Measurements from ENCODE around the gene GEMIN8.
A peak's percentile ranks its signal among the peaks of the same experiment; 100 is the strongest.

GEMIN8 gene

GRCh38 chrX:14038375-14039085 lies 8.8 kb upstream of the GEMIN8 start:
- TF ChIP-seq CTCF (IDR thresholded peaks at IDR 0.05; ENCODE audit: low read depth, low read length, missing control alignments): no peak
- in situ Hi-C loops (cut with HindIII; ENCODE audit: low sequenced_read_pairs): no loop called here
- DNase-seq (ENCODE audit: low read depth): no peak

GRCh38 chrX:14032406-14032805 lies 2.7 kb upstream of the GEMIN8 start:
- DNase-seq (ENCODE audit: low read depth): peak; percentile 46
- peak; percentile 49 for TF ChIP-seq CTCF (IDR thresholded peaks at IDR 0.05; ENCODE audit: low read depth, low read length, missing control alignments)
- in situ Hi-C loops (cut with HindIII; ENCODE audit: low sequenced_read_pairs): no loop called here
- H3K4me3 ChIP-seq (ENCODE audit: low read depth, low read length): no peak overlapping the region

More at GRCh38 chrX:14038375-14039085, 8.8 kb upstream of the GEMIN8 start:
- no peak overlapping the region for H3K4me3 ChIP-seq (ENCODE audit: low read depth, low read length)

GRCh38 chrX:14030174-14030530 lies 460 bp upstream of the GEMIN8 start:
- peak overlapping the region; percentile 62 for H3K4me3 ChIP-seq (ENCODE audit: low read depth, low read length)
- TF ChIP-seq CTCF (IDR thresholded peaks at IDR 0.05; ENCODE audit: low read depth, low read length, missing control alignments): no peak
- in situ Hi-C loops (cut with HindIII; ENCODE audit: low sequenced_read_pairs): no loop called here
- no peak for DNase-seq (ENCODE audit: low read depth)

- no peak for DNase-seq (ENCODE audit: low read depth)
- H3K4me3 ChIP-seq (ENCODE audit: low read depth, low read length): peak overlapping the region; percentile 62
- in situ Hi-C loops (cut with HindIII; ENCODE audit: low sequenced_read_pairs): no loop called here
- TF ChIP-seq CTCF (IDR thresholded peaks at IDR 0.05; ENCODE audit: low read depth, low read length, missing control alignments): no peak
Observed at GRCh38 chrX:14029039-14029424, 660 bp downstream of the GEMIN8 start.

- in situ Hi-C loops (cut with HindIII; ENCODE audit: low sequenced_read_pairs): no loop called here
- TF ChIP-seq CTCF (IDR thresholded peaks at IDR 0.05; ENCODE audit: low read depth, low read length, missing control alignments): no peak
- H3K4me3 ChIP-seq (ENCODE audit: low read depth, low read length): no peak overlapping the region
- DNase-seq (ENCODE audit: low read depth): no peak
Observed at GRCh38 chrX:14028473-14028872, 1.2 kb downstream of the GEMIN8 start.

- TF ChIP-seq CTCF (IDR thresholded peaks at IDR 0.05; ENCODE audit: low read depth, low read length, missing control alignments): no peak
- no peak for DNase-seq (ENCODE audit: low read depth)
- in situ Hi-C loops (cut with HindIII; ENCODE audit: low sequenced_read_pairs): no loop called here
- no peak overlapping the region for H3K4me3 ChIP-seq (ENCODE audit: low read depth, low read length)
Observed at GRCh38 chrX:14027511-14028019, 2.1 kb downstream of the GEMIN8 start.

Measured in astrocyte of the cerebellum (primary cell).